ENCODE data around the gene HOOK2.
"Not testable (repeated sequence)": the region's sequence is repeated elsewhere in the genome, so short reads cannot be mapped to it uniquely, and the experiment has no call there.

HOOK2 gene

DNA sequence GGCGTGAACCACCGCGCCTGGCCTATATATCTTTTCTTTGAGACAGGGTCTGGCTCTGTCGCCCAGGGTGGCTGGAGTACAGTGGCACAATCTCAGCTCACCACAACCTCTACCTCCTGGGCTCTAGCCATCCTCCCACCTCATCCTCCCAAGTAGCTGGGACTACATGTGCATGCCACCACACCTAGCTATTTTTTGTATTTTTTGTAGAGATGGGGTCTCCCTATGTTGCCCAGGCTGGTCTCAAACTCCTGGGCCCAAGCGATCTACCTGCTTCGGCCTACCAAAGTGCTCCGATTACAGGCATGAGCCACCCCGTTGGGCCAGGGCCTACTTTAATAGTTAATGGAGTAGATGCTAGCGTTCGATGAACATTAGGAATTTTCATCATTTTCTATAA is 55.1 kb downstream of the HOOK2 start:
- no peak for DNase-seq

DNA sequence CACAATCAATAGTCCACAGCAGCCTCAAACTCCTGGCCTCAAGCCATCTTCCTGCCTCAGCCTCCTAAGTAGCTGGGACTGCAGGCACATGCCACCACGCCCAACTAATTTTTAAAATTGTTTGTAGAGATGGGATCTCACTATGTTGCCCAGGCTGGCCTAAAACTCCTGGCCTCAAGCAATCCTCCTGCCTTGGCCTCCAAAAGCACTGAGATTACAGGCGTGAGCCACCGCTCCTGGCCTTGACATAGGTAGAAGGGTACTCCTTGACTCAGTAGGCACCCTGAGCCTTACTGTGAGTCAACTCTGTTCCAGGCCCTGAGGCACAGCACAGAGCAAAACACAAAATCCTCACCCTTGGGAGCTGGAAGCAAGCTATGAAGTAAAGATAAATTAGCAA is 59.4 kb downstream of the HOOK2 start:
- DNase-seq: no peak

DNA sequence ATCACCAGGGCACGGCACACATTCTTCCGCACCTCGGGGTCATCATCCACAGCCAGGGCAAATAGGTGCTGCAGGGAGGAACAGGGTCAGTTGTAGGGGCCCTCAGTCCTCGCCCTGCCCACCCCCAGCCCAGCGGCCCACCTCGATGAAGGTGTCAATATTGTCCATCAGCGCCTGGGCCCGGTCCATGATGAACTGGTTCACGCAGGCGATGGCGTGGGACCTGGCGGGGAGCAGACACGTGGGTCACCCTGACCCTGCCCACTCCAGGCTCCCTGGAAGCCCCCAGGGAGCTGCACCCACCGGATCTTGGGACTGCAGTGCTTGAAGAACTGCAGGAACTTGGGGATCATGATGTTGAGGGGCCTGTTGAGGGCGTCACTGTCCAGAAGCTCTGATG is 60.2 kb downstream of the HOOK2 start:
- no peak for DNase-seq

DNA sequence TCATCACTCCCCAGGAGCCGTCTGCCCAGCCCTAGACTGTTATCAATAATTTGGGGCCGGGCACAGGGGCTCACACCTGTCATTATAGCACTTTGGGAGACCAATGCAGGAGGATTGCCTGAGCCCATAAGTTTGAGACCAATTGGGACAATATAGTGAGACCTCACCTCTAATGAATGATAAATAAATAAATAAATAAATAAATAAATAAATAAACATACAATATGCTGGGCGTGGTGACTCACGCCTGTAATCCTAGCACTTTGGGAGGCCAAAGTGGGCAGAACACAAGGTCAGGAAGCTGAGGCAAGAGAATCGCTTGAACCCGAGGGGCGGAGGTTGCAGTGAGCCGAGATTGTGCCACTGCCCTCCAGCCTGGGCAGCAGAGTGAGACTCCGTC is 62.0 kb downstream of the HOOK2 start:
- DNase-seq: not testable (repeated sequence)
